HG02571 (cell line): Measurements from ENCODE around the gene AXL.
"Not testable (repeated sequence)": the region's sequence is repeated elsewhere in the genome, so short reads cannot be mapped to it uniquely, and the experiment has no call there.

Experiments
- ATAC-seq: cut with Tn5 transposase; IDR thresholded peaks from one replicate; pipeline ENCODE4 v1.9.1; 2021; ENCODE audit warnings: mild to moderate bottlenecking, moderate library complexity; ENCODE audit not compliant: unreplicated experiment

The AXL gene

GRCh38 chr19:41206456-41206855 lies 12.6 kb upstream of the AXL start:
- no peak for ATAC-seq

GRCh38 chr19:41206926-41207750 lies 11.9 kb upstream of the AXL start:
- no peak for ATAC-seq

GRCh38 chr19:41214161-41214560 lies 4.9 kb upstream of the AXL start:
- no peak for ATAC-seq

- no peak for ATAC-seq
Measured at GRCh38 chr19:41217741-41218140, 1.3 kb upstream of the AXL start.

GRCh38 chr19:41218249-41218614 lies 791 bp upstream of the AXL start:
- no peak for ATAC-seq

GRCh38 chr19:41219924-41220567 lies 1.0 kb downstream of the AXL start:
- ATAC-seq: no peak

- no peak for ATAC-seq
Measured at GRCh38 chr19:41220811-41221210, 1.8 kb downstream of the AXL start.

- no peak for ATAC-seq
Measured at GRCh38 chr19:41221514-41222205, 2.6 kb downstream of the AXL start.

GRCh38 chr19:41222240-41222639 lies 3.2 kb downstream of the AXL start:
- ATAC-seq: no peak

- ATAC-seq: no peak
Measured at GRCh38 chr19:41223431-41224234, 4.6 kb downstream of the AXL start.

GRCh38 chr19:41224632-41225031 lies 5.6 kb downstream of the AXL start:
- ATAC-seq: no peak

GRCh38 chr19:41225238-41226052 lies 6.4 kb downstream of the AXL start:
- no peak for ATAC-seq

- ATAC-seq: no peak
Measured at GRCh38 chr19:41226053-41226873, 7.2 kb downstream of the AXL start.

GRCh38 chr19:41226874-41227390 lies 7.9 kb downstream of the AXL start:
- no peak for ATAC-seq

- ATAC-seq: no peak
Measured at GRCh38 chr19:41228486-41228885, 9.5 kb downstream of the AXL start.

- ATAC-seq: not testable (repeated sequence)
Measured at GRCh38 chr19:41229338-41229737, 10.3 kb downstream of the AXL start.

- ATAC-seq: no peak
Measured at GRCh38 chr19:41230067-41230857, 11.2 kb downstream of the AXL start.

GRCh38 chr19:41232686-41233085 lies 13.7 kb downstream of the AXL start:
- no peak for ATAC-seq
